ENCODE data around the gene SPG7. TPM values are rescaled to one million over a fixed set of nuclear protein-coding genes. Genes with fewer than 3 reads are reported as not detected.

Gene SPG7
- total RNA-seq, 1 donor from 2014 or later, result 122 TPM

- TF ChIP-seq CTCF (IDR thresholded peaks at IDR 0.05) (no peak), EZH2phosphoT487 (IDR thresholded peaks at IDR 0.05) (no peak)
- H3K9ac ChIP-seq, result no peak overlapping the region
- Mint-ChIP-seq H3K36me3 (peaks cover 21% of the 10 kb centered on the region), H3K27ac (no peak overlapping the region), H3K4me1 (peaks cover 10% of the 10 kb centered on the region), H3K4me3 (no peak overlapping the region), H3K9me3 (no peaks in the 10 kb centered on the region), H3K27me3 (ENCODE audit: insufficient read depth, low read depth) (peaks cover 10% of the 10 kb centered on the region)
- no peak overlapping the region for H2AFZ ChIP-seq (replicated peaks)
- no peak overlapping the region for H3K4me3 ChIP-seq
- no peaks in the 10 kb centered on the region for H4K20me1 ChIP-seq (ENCODE audit: low read depth)
- H3K4me2 ChIP-seq, result no peak overlapping the region
- peaks cover 26% of the 10 kb centered on the region for H3F3A ChIP-seq (ENCODE audit: low read depth)
- no peaks in the 10 kb centered on the region for H3K9me3 ChIP-seq (ENCODE audit: low read depth)
- H3K27ac ChIP-seq, result no peak overlapping the region
- no peak for DNase-seq (ENCODE audit: low spot score)
- H3K36me3 ChIP-seq, result no peaks in the 10 kb centered on the region
- H3K27me3 ChIP-seq, result no peaks in the 10 kb centered on the region
- peaks cover 7% of the 10 kb centered on the region for H3K79me2 ChIP-seq (ENCODE audit: low read depth)
- H3K4me1 ChIP-seq, result no peaks in the 10 kb centered on the region
Observed at GRCh38 chr16:89555265-89555664, 47.1 kb downstream of the SPG7 start.

GRCh38 chr16:89555780-89556179, 47.6 kb downstream of the SPG7 start:
- no peak overlapping the region for H3K4me3 ChIP-seq
- H3K4me3 Mint-ChIP-seq, result no peak overlapping the region
- no peaks in the 10 kb centered on the region for H3K9me3 ChIP-seq (ENCODE audit: low read depth)
- no peak overlapping the region for H2AFZ ChIP-seq (replicated peaks)
- H3K4me1 Mint-ChIP-seq, result peaks cover 10% of the 10 kb centered on the region
- peaks cover 10% of the 10 kb centered on the region for H3K27me3 Mint-ChIP-seq (ENCODE audit: insufficient read depth, low read depth)
- no peak overlapping the region for H3K27ac ChIP-seq
- peaks cover 26% of the 10 kb centered on the region for H3F3A ChIP-seq (ENCODE audit: low read depth)
- no peak overlapping the region for H3K9ac ChIP-seq
- H4K20me1 ChIP-seq (ENCODE audit: low read depth), result peaks cover 3% of the 10 kb centered on the region
- no peaks in the 10 kb centered on the region for H3K9me3 Mint-ChIP-seq
- no peaks in the 10 kb centered on the region for H3K4me1 ChIP-seq
- peaks cover 21% of the 10 kb centered on the region for H3K36me3 Mint-ChIP-seq
- H3K4me2 ChIP-seq, result no peak overlapping the region
- no peak for TF ChIP-seq EZH2 (IDR thresholded peaks at IDR 0.05)
- no peak for TF ChIP-seq EZH2phosphoT487 (IDR thresholded peaks at IDR 0.05)
- TF ChIP-seq CTCF (IDR thresholded peaks at IDR 0.05), result no peak
- no peaks in the 10 kb centered on the region for H3K36me3 ChIP-seq
- H3K79me2 ChIP-seq (ENCODE audit: low read depth), result peaks cover 10% of the 10 kb centered on the region
- no peak for DNase-seq (ENCODE audit: low spot score)
- no peak overlapping the region for H3K27ac Mint-ChIP-seq
- H3K27me3 ChIP-seq, result no peaks in the 10 kb centered on the region

GRCh38 chr16:89556750-89557689, 48.8 kb downstream of the SPG7 start:
- Histone ChIP-seq H3F3A (ENCODE audit: low read depth) (peaks cover 36% of the 10 kb centered on the region), H3K9me3 (ENCODE audit: low read depth) (no peaks in the 10 kb centered on the region), H3K9ac (no peak overlapping the region), H4K20me1 (ENCODE audit: low read depth) (peaks cover 15% of the 10 kb centered on the region), H3K79me2 (ENCODE audit: low read depth) (peaks cover 22% of the 10 kb centered on the region), H3K4me2 (no peak overlapping the region), H3K4me1 (peaks cover 5% of the 10 kb centered on the region), H3K36me3 (peaks cover 3% of the 10 kb centered on the region), H3K4me3 (no peak overlapping the region), H3K27ac (peak overlapping the region; percentile 51), H3K27me3 (no peaks in the 10 kb centered on the region), H2AFZ (replicated peaks) (no peak overlapping the region)
- Mint-ChIP-seq H3K27me3 (ENCODE audit: insufficient read depth, low read depth) (peaks cover 8% of the 10 kb centered on the region), H3K27ac (peak overlapping the region; percentile 12), H3K4me1 (peaks cover 18% of the 10 kb centered on the region), H3K4me3 (peak overlapping the region; percentile 67), H3K9me3 (no peaks in the 10 kb centered on the region), H3K36me3 (peaks cover 19% of the 10 kb centered on the region)
- TF ChIP-seq EZH2 (IDR thresholded peaks at IDR 0.05) (no peak), CTCF (IDR thresholded peaks at IDR 0.05) (peak; percentile 77)
- DNase-seq (ENCODE audit: low spot score), result peak; percentile 92
